Neural progenitor cell (in vitro differentiated cells): ENCODE measurements around the gene CHERP. TPM values are rescaled to one million over a fixed set of nuclear protein-coding genes. Genes with fewer than 3 reads are reported as not detected.
"Not testable (repeated sequence)": the region's sequence is repeated elsewhere in the genome, so short reads cannot be mapped to it uniquely, and the experiment has no call there.

Source experiments
- DNase-seq: peaks from one replicate; pipeline ENCODE4 v3.0.0-alpha.2; 2016; ENCODE audit warnings: low spot score
- H2AFZ ChIP-seq: fragments of 200-600 bp; sonication (generic); replicated peaks from 2 replicates; pipeline ENCODE4 v1.6.1; 2016; ENCODE audit warnings: antibody characterized with exemption
- H3F3A ChIP-seq: fragments of 200-600 bp; sonication (generic); 2 replicates; pipeline ENCODE4 v1.6.1; 2016; ENCODE audit warnings: antibody characterized with exemption, low read depth
- H3K27ac ChIP-seq: fragments of 200-600 bp; sonication (generic); 2 replicates; pipeline ENCODE4 v1.5.1; 2016; ENCODE audit warnings: mild to moderate bottlenecking
- H3K27me3 ChIP-seq: fragments of 200-600 bp; sonication (generic); 2 replicates; pipeline ENCODE4 v1.6.1; 2016; ENCODE audit warnings: mild to moderate bottlenecking, moderate library complexity
- H3K36me3 ChIP-seq: fragments of 200-600 bp; sonication (generic); 2 replicates; pipeline ENCODE4 v1.5.1; 2016
- H3K4me1 ChIP-seq: fragments of 200-600 bp; sonication (generic); 2 replicates; pipeline ENCODE4 v1.6.1; 2016; ENCODE audit warnings: mixed run types
- H3K4me2 ChIP-seq: fragments of 200-600 bp; sonication (generic); 2 replicates; pipeline ENCODE4 v1.6.1; 2016
- H3K4me3 ChIP-seq: fragments of 200-600 bp; sonication (generic); 2 replicates; pipeline ENCODE4 v1.5.1; 2016
- H3K79me2 ChIP-seq: fragments of 200-600 bp; sonication (generic); 2 replicates; pipeline ENCODE4 v1.6.1; 2016; ENCODE audit warnings: low read depth
- H3K9ac ChIP-seq: fragments of 200-600 bp; sonication (generic); 2 replicates; pipeline ENCODE4 v1.6.1; 2016
- H3K9me3 ChIP-seq: fragments of 200-600 bp; sonication (generic); 2 replicates; pipeline ENCODE4 v1.5.1; 2016; ENCODE audit warnings: low read depth
- H4K20me1 ChIP-seq: fragments of 200-600 bp; sonication (generic); 2 replicates; pipeline ENCODE4 v1.6.1; 2016; ENCODE audit warnings: low read depth
- H3K27ac Mint-ChIP-seq: 3 replicates; pipeline ENCODE4 v1.8.0; 2021; ENCODE audit warnings: mixed read lengths
- H3K27me3 Mint-ChIP-seq: 2 replicates; pipeline ENCODE4 v1.8.0; 2022; ENCODE audit warnings: low read depth, mild to moderate bottlenecking, inconsistent platforms, moderate library complexity, mixed read lengths; ENCODE audit not compliant: insufficient read depth
- H3K36me3 Mint-ChIP-seq: 3 replicates; pipeline ENCODE4 v1.8.0; 2021; ENCODE audit warnings: mixed read lengths
- H3K4me1 Mint-ChIP-seq: 3 replicates; pipeline ENCODE4 v1.8.0; 2021; ENCODE audit warnings: mixed read lengths
- H3K4me3 Mint-ChIP-seq: 3 replicates; pipeline ENCODE4 v1.8.0; 2021; ENCODE audit warnings: mild to moderate bottlenecking, moderate library complexity, mixed read lengths
- H3K9me3 Mint-ChIP-seq: 3 replicates; pipeline ENCODE4 v1.8.0; 2020; ENCODE audit warnings: mixed read lengths
- EZH2 ChIP-seq: fragments of 200-600 bp; sonication (generic); IDR thresholded peaks from 2 replicates; pipeline ENCODE4 v1.6.1; 2017; ENCODE audit warnings: antibody characterized with exemption, mild to moderate bottlenecking, moderate library complexity
- EZH2phosphoT487 ChIP-seq: fragments of 200-600 bp; sonication (generic); IDR thresholded peaks from 2 replicates; pipeline ENCODE4 v1.6.1; 2017; ENCODE audit warnings: antibody characterized with exemption
- total RNA-seq: library from RNA; depleted of rRNA; stranded (reverse); fragments of >200 nt; gene quantifications from 2 replicates; pipeline ENCODE4 v1.2.3, GENCODE V29; 2015; ENCODE audit warnings: low replicate concordance
- TF ChIP-seq, protein P1 (sequence below): fragments of 200-600 bp; sonication (generic); IDR thresholded peaks from 2 replicates; pipeline ENCODE4 v1.5.1; 2017; ENCODE audit warnings: antibody characterized with exemption, mild to moderate bottlenecking

The CHERP gene
- total RNA-seq, 1 donor from 2014 or later, result 5.5 TPM

DNA sequence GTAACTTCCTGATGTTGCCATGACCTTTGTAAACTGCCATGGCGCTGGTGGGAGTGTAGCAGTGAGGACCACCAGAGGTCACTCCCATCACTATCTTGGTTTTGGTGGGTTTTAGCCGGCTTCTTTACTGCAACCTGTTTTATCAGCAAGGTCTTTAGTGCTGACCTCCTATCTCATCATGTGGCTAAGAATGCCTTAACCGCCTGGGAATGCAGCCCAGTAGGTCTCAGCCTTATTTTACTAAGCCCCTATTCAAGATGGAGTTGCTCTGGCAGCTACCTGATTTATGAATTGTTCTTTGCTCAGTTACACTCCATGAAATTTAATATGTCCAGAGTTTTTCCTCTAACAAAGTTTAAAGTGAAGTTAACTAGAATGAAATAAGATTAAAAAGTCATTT, 65.8 kb downstream of the CHERP start:
- Histone ChIP-seq H3K4me3 (no peak overlapping the region), H4K20me1 (peaks cover 1% of the 10 kb centered on the region), H3F3A (no peaks in the 10 kb centered on the region), H3K27ac (no peak overlapping the region), H3K27me3 (no peaks in the 10 kb centered on the region), H2AFZ (peak overlapping the region; percentile 57), H3K36me3 (no peaks in the 10 kb centered on the region), H3K79me2 (peaks cover 2% of the 10 kb centered on the region), H3K9me3 (no peaks in the 10 kb centered on the region), H3K9ac (no peak overlapping the region), H3K4me1 (peaks cover 3% of the 10 kb centered on the region), H3K4me2 (no peak overlapping the region)
- H3K27ac Mint-ChIP-seq, result no peak overlapping the region
- H3K36me3 Mint-ChIP-seq, result peaks cover 1% of the 10 kb centered on the region
- H3K9me3 Mint-ChIP-seq, result peaks cover 2% of the 10 kb centered on the region
- H3K4me1 Mint-ChIP-seq, result peaks cover 3% of the 10 kb centered on the region
- H3K4me3 Mint-ChIP-seq, result peak overlapping the region; percentile 33
- H3K27me3 Mint-ChIP-seq, result peaks cover 7% of the 10 kb centered on the region
- TF ChIP-seq, protein P1, sequence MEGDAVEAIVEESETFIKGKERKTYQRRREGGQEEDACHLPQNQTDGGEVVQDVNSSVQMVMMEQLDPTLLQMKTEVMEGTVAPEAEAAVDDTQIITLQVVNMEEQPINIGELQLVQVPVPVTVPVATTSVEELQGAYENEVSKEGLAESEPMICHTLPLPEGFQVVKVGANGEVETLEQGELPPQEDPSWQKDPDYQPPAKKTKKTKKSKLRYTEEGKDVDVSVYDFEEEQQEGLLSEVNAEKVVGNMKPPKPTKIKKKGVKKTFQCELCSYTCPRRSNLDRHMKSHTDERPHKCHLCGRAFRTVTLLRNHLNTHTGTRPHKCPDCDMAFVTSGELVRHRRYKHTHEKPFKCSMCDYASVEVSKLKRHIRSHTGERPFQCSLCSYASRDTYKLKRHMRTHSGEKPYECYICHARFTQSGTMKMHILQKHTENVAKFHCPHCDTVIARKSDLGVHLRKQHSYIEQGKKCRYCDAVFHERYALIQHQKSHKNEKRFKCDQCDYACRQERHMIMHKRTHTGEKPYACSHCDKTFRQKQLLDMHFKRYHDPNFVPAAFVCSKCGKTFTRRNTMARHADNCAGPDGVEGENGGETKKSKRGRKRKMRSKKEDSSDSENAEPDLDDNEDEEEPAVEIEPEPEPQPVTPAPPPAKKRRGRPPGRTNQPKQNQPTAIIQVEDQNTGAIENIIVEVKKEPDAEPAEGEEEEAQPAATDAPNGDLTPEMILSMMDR, result no peak
- TF ChIP-seq EZH2phosphoT487 (no peak), EZH2 (no peak)
- no peak for DNase-seq

DNA sequence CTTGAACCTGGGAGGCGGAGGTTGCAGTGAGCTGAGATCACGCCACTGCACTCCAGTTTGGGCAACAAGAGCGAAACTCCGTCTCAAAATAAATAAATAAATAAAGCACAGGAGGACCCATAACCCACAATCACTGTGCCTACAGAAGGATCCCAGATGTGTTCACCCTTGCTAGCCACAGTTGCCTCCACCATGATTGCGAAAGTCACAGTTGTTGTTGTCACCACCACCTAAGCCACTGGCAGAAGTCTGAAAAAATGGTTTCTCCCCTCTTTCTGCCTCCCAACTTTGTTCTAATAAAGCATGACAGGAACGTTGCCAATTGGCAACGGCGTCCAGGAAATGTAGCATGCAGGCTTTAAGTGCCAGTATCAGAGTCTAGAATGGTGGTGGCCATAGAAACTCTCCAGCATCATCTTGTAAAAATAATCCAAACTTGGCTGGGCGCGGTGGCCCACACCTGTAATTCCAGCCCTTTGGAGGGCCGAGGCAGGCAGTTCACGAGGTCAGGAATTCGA, 68.3 kb downstream of the CHERP start:
- H3K4me1 Mint-ChIP-seq, result peaks cover 22% of the 10 kb centered on the region
- H3K4me3 Mint-ChIP-seq, result peak overlapping the region; percentile 13
- DNase-seq, result no peak
- Histone ChIP-seq H4K20me1 (peaks cover 26% of the 10 kb centered on the region), H3K27me3 (no peaks in the 10 kb centered on the region), H3K4me1 (peaks cover 14% of the 10 kb centered on the region), H3K9ac (no peak overlapping the region), H2AFZ (no peak overlapping the region), H3F3A (no peaks in the 10 kb centered on the region), H3K4me3 (no peak overlapping the region), H3K4me2 (no peak overlapping the region), H3K27ac (no peak overlapping the region), H3K79me2 (peaks cover 26% of the 10 kb centered on the region), H3K36me3 (no peaks in the 10 kb centered on the region), H3K9me3 (no peaks in the 10 kb centered on the region)
- H3K27ac Mint-ChIP-seq, result no peak overlapping the region
- peaks cover 5% of the 10 kb centered on the region for H3K27me3 Mint-ChIP-seq
- TF ChIP-seq, protein P1, result no peak
- no peak for TF ChIP-seq EZH2phosphoT487
- no peak for TF ChIP-seq EZH2
- H3K9me3 Mint-ChIP-seq, result peaks cover 2% of the 10 kb centered on the region
- H3K36me3 Mint-ChIP-seq, result peaks cover 1% of the 10 kb centered on the region

DNA sequence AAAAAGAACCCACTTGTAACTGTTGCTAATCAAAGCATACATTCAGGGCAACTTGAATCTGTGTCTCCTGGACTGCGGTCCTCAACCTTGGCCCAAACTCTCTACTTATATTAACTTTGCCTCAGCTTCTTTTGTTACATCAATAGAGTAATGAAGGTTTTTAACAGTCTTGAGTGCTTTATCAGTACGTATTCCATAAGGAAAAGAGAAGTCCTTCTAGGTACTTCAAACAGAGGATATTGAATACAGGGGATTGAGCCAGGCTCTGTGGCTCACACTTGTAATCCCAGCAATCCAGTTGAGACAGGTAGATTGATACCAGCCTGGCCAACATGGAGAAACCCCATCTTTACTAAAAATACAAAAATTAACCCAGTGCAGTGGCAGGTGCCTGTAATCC, 69.2 kb downstream of the CHERP start:
- Histone ChIP-seq H3K79me2 (peaks cover 36% of the 10 kb centered on the region), H3K27me3 (no peaks in the 10 kb centered on the region), H3K9ac (no peak overlapping the region), H3K4me1 (peaks cover 14% of the 10 kb centered on the region), H4K20me1 (peaks cover 35% of the 10 kb centered on the region), H3K4me2 (no peak overlapping the region), H3F3A (no peaks in the 10 kb centered on the region), H3K27ac (no peak overlapping the region), H3K9me3 (no peaks in the 10 kb centered on the region), H3K36me3 (no peaks in the 10 kb centered on the region), H3K4me3 (no peak overlapping the region), H2AFZ (no peak overlapping the region)
- TF ChIP-seq EZH2 (no peak), EZH2phosphoT487 (no peak)
- TF ChIP-seq, protein P1, result no peak
- peaks cover 5% of the 10 kb centered on the region for H3K27me3 Mint-ChIP-seq
- H3K9me3 Mint-ChIP-seq, result peaks cover 2% of the 10 kb centered on the region
- no peak for DNase-seq
- peaks cover 1% of the 10 kb centered on the region for H3K36me3 Mint-ChIP-seq
- peaks cover 29% of the 10 kb centered on the region for H3K4me1 Mint-ChIP-seq
- peak overlapping the region; percentile 89 for H3K4me3 Mint-ChIP-seq
- no peak overlapping the region for H3K27ac Mint-ChIP-seq

DNA sequence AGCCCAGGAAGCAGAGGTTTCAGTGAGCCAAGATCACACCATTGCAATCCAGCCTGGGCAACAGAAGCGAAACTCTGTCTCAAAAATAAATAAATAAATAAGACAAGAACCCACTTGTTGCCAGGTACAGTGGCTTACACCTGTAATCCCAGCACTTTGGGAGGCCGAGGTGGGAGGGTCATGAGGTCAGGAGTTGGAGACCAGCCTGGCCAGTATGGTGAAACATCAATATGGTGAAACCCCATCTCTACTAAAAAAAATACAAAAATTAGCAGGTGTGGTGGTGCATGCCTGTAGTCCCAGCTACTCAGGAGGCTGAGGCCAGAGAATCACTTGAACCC, 69.7 kb downstream of the CHERP start:
- not testable (repeated sequence) for H3K9me3 ChIP-seq, H3K36me3 Mint-ChIP-seq, H3K27ac Mint-ChIP-seq, H3K9me3 Mint-ChIP-seq, DNase-seq, H3F3A ChIP-seq, H3K36me3 ChIP-seq, H3K27ac ChIP-seq, H3K27me3 ChIP-seq, H3K27me3 Mint-ChIP-seq, H3K9ac ChIP-seq
- peak overlapping the region; percentile 99 for H3K4me3 ChIP-seq
- H3K4me1 Mint-ChIP-seq, result peaks cover 34% of the 10 kb centered on the region
- peak overlapping the region; percentile 73 for H2AFZ ChIP-seq
- H4K20me1 ChIP-seq, result peaks cover 40% of the 10 kb centered on the region
- peaks cover 14% of the 10 kb centered on the region for H3K4me1 ChIP-seq
- peak overlapping the region; percentile 83 for H3K4me2 ChIP-seq
- H3K79me2 ChIP-seq, result peaks cover 40% of the 10 kb centered on the region
- H3K4me3 Mint-ChIP-seq, result peak overlapping the region; percentile 89
